MCF 10A (cell line): ENCODE data around the gene VAMP4. TPM values are rescaled to one million over a fixed set of nuclear protein-coding genes. Genes with fewer than 3 reads are reported as not detected.
A peak's percentile ranks its signal among the peaks of the same experiment; 100 is the strongest.

Experiments used
- BruUV-seq: library from RNA; stranded (reverse); fragments of 400-500 nt; replicated peaks from 2 replicates; lab custom pipeline; 2021; lab: Mats Ljungman, UMichigan
- CTCF ChIA-PET: fragments of 300-600 bp; sonication (Branson Sonifier 250); formaldehyde crosslinking; extraction: SDS; loops from one replicate; lab custom pipeline; 2021; ENCODE audit warnings: antibody characterized with exemption, inconsistent platforms; lab: Yijun Ruan, JAX
- POLR2A ChIA-PET: fragments of 300-600, 350-650 bp; sonication (Branson Sonifier 250); formaldehyde crosslinking; extraction: SDS; loops from one replicate; lab custom pipeline; 2020; ENCODE audit warnings: antibody characterized with exemption, inconsistent platforms; lab: Yijun Ruan, JAX
- DNase-seq: peaks from one replicate; pipeline ENCODE4 v3.0.0-alpha.2; 2018; ENCODE audit not compliant: unreplicated experiment
- H3K27ac Mint-ChIP-seq: one replicate; pipeline ENCODE4 v1.8.0; 2022; ENCODE audit warnings: mild to moderate bottlenecking, low read depth, mixed read lengths; ENCODE audit not compliant: unreplicated experiment
- H3K27me3 Mint-ChIP-seq: one replicate; pipeline ENCODE4 v1.8.0; 2022; ENCODE audit warnings: mixed read lengths; ENCODE audit not compliant: insufficient read depth, unreplicated experiment
- H3K36me3 Mint-ChIP-seq: one replicate; pipeline ENCODE4 v1.8.0; 2022; ENCODE audit warnings: mild to moderate bottlenecking, moderate library complexity, mixed read lengths; ENCODE audit not compliant: insufficient read depth, unreplicated experiment
- H3K4me1 Mint-ChIP-seq: one replicate; pipeline ENCODE4 v1.8.0; 2022; ENCODE audit warnings: mixed read lengths; ENCODE audit not compliant: insufficient read depth, unreplicated experiment
- H3K4me3 Mint-ChIP-seq: one replicate; pipeline ENCODE4 v1.8.0; 2022; ENCODE audit warnings: mild to moderate bottlenecking, moderate library complexity, mixed read lengths; ENCODE audit not compliant: unreplicated experiment
- H3K9me3 Mint-ChIP-seq: one replicate; pipeline ENCODE4 v1.8.0; 2022; ENCODE audit warnings: mixed read lengths; ENCODE audit not compliant: unreplicated experiment
- intact Hi-C: fragments of 100-400 bp; cut with micrococcal nuclease; formaldehyde crosslinking; loops from 2 replicates; pipeline ENCODE4 v1.14.1; 2022
- total RNA-seq: library from RNA; stranded (reverse); gene quantifications from 2 replicates; pipeline ENCODE4 v1.2.3, GENCODE V29; 2022
- TF ChIP-seq, protein P1 (sequence below): fragments of 200-600 bp; IDR thresholded peaks from one replicate; pipeline ENCODE4 v1.8.0; 2022; ENCODE audit warnings: antibody characterized with exemption, mild to moderate bottlenecking; ENCODE audit not compliant: unreplicated experiment

Gene VAMP4
- total RNA-seq, 1 experiment from 2014 or later, result 20.2 TPM

DNA sequence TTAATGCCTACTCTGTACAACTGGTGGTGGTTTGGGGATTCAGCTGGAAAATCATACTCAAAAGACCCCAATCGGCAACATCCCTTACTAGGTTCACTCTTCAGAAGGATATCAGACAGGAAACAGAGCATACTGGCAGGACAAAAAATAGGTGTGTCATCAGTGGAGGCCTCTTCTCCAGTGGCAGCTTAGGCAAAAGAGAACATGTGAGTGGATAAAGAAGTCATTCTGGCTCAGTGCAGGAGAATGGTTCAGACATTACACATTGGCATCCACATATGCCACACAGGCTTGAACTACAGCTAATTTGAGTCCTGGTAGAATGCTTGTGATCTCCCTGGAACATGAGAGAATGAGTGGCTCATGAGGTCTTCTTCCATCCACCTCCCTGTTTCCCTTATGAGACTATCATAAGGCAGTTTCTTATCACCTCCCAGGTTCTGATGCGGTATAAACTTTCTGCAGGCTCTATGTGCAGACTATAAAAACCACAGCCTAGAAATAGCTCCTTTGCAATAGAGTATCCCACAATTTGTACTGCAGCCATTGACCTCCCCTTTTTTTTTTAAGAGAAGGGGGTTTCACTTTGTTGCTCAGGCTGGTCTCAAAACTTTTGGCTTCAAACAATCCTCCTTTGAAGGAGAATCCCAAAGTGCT, 24.7 kb downstream of the VAMP4 start:
- H3K27ac Mint-ChIP-seq, result no peak overlapping the region
- no peaks in the 10 kb centered on the region for H3K9me3 Mint-ChIP-seq
- intact Hi-C loops, result loop anchor here (5.0 kb wide), 1 partner anchor 635 kb away; no protein-coding TSS in a partner anchor
- H3K36me3 Mint-ChIP-seq, result peaks cover 20% of the 10 kb centered on the region
- no TSS peak for BruUV-seq
- ChIA-PET POLR2A (interaction anchor here (0.6 to 6.4 kb wide), 2 partner anchors 25 to 403 kb away, joined by 3 to 36 read pairs; partner anchors contain the start of genes FMO4 and VAMP4), CTCF (interaction anchor here (0.6 to 10.1 kb wide), 14 partner anchors 8 to 642 kb away, joined by 3 to 69 read pairs (median 5); partner anchors contain the start of gene VAMP4)
- no peaks in the 10 kb centered on the region for H3K27me3 Mint-ChIP-seq
- no peak for DNase-seq
- H3K4me3 Mint-ChIP-seq, result no peak overlapping the region
- TF ChIP-seq, protein P1, sequence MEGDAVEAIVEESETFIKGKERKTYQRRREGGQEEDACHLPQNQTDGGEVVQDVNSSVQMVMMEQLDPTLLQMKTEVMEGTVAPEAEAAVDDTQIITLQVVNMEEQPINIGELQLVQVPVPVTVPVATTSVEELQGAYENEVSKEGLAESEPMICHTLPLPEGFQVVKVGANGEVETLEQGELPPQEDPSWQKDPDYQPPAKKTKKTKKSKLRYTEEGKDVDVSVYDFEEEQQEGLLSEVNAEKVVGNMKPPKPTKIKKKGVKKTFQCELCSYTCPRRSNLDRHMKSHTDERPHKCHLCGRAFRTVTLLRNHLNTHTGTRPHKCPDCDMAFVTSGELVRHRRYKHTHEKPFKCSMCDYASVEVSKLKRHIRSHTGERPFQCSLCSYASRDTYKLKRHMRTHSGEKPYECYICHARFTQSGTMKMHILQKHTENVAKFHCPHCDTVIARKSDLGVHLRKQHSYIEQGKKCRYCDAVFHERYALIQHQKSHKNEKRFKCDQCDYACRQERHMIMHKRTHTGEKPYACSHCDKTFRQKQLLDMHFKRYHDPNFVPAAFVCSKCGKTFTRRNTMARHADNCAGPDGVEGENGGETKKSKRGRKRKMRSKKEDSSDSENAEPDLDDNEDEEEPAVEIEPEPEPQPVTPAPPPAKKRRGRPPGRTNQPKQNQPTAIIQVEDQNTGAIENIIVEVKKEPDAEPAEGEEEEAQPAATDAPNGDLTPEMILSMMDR, result no peak
- peaks cover 6% of the 10 kb centered on the region for H3K4me1 Mint-ChIP-seq

DNA sequence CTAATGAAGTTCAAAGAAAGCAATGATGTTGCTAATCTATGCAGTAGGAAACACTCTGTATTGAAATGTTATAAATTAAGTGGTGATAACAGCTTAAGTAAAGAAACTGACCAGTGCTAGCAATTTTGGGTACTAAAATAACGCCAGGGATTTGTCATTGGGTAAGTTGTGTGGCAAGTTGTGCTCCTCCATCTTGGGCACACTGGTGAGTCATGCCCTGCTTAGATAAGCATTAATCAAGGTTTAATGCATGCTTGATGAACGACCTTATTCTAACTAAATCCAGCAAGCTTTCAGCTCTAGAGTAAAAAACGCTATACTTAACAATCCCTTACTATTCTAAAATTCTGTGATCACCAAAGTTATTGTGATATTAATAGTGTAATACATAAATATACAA, 25.2 kb downstream of the VAMP4 start:
- H3K4me1 Mint-ChIP-seq, result peaks cover 6% of the 10 kb centered on the region
- no peaks in the 10 kb centered on the region for H3K27me3 Mint-ChIP-seq
- intact Hi-C loops, result loop anchor here (1.0 to 5.0 kb wide), 2 partner anchors 71 to 634 kb away; no protein-coding TSS in a partner anchor
- H3K4me3 Mint-ChIP-seq, result no peak overlapping the region
- TF ChIP-seq, protein P1, result no peak
- no peaks in the 10 kb centered on the region for H3K9me3 Mint-ChIP-seq
- no peak for DNase-seq
- BruUV-seq, result no TSS peak
- no peak overlapping the region for H3K27ac Mint-ChIP-seq
- ChIA-PET POLR2A (interaction anchor here (1.2 to 6.4 kb wide), 2 partner anchors 16 to 25 kb away, joined by 3 to 36 read pairs; partner anchors contain the start of gene VAMP4), CTCF (interaction anchor here (0.8 to 10.1 kb wide), 14 partner anchors 7 to 490 kb away, joined by 3 to 69 read pairs (median 6); partner anchors contain the start of gene VAMP4)
- peaks cover 22% of the 10 kb centered on the region for H3K36me3 Mint-ChIP-seq

DNA sequence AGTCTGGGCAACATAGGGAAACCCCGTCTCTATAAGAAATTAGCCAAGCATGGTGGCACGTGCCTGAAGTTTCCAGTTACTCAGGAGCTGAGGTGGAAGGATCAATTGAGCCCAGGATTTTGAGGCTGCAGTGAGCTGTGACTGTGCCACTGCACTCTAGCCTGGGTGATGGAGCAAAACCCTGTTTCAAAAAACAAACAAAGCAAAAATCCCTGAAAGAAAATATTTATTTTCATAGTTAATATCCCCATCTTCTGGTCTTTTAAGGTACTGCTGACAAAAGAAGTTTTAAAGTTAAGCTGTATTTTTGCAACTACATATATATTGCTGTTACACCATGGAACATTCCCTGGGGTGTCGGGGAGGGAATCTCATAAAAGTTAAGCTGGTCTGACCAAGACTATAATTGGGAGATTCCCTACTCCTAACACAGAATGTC, 26.0 kb downstream of the VAMP4 start:
- no TSS peak for BruUV-seq
- TF ChIP-seq, protein P1, result peak; percentile 44
- ChIA-PET POLR2A (interaction anchor here (0.6 to 6.4 kb wide), 6 partner anchors 17 to 1041 kb away, joined by 3 to 36 read pairs (median 3); partner anchors contain the start of genes METTL13 and VAMP4), CTCF (interaction anchor here (0.6 to 10.1 kb wide), 28 partner anchors 9 to 489 kb away, joined by 3 to 69 read pairs (median 4); partner anchors contain the start of genes MYOCOS and VAMP4)
- H3K27ac Mint-ChIP-seq, result no peak overlapping the region
- no peaks in the 10 kb centered on the region for H3K9me3 Mint-ChIP-seq
- no peaks in the 10 kb centered on the region for H3K27me3 Mint-ChIP-seq
- DNase-seq, result peak; percentile 18
- H3K4me1 Mint-ChIP-seq, result peaks cover 6% of the 10 kb centered on the region
- no peak overlapping the region for H3K4me3 Mint-ChIP-seq
- intact Hi-C loops, result loop anchor here (1.0 to 5.0 kb wide), 3 partner anchors 71 to 634 kb away; no protein-coding TSS in a partner anchor
- H3K36me3 Mint-ChIP-seq, result peaks cover 20% of the 10 kb centered on the region

DNA sequence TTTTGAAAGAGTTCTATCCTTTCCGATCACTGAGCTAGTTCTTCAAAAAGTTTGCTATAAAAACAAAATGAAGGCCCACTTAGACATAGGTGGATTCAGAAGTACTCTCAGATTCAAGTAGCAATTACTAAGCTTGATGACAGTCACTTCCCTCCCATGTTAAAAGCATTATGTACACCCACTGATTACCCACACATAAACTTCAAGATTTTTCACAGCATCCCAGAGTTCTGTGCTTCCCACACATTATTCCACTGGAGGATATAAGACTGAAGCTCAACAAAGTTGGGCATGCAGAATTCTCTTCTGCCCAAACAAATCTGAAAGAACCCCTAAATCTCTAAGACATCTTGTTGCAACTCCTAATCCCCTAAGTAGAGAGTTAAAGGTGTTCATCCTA, 29.5 kb downstream of the VAMP4 start:
- TF ChIP-seq, protein P1, result no peak
- no TSS peak for BruUV-seq
- intact Hi-C loops, result no loop called here
- no peak overlapping the region for H3K27ac Mint-ChIP-seq
- no peak for DNase-seq
- peaks cover 6% of the 10 kb centered on the region for H3K4me1 Mint-ChIP-seq
- H3K27me3 Mint-ChIP-seq, result no peaks in the 10 kb centered on the region
- ChIA-PET POLR2A (interaction anchor here (1.2 kb wide), 1 partner anchor 37 kb away, joined by 3 read pairs; no protein-coding TSS in a partner anchor), CTCF (interaction anchor here (0.6 to 10.1 kb wide), 8 partner anchors 16 to 746 kb away, joined by 3 to 69 read pairs (median 3); partner anchors contain the start of gene PRRC2C)
- no peak overlapping the region for H3K4me3 Mint-ChIP-seq
- H3K36me3 Mint-ChIP-seq, result peaks cover 48% of the 10 kb centered on the region
- no peaks in the 10 kb centered on the region for H3K9me3 Mint-ChIP-seq
